ENCODE data around the gene PCA3.

PCA3 gene

GRCh38 chr9:76756941-76757673 is 7.1 kb upstream of the PCA3 start:
- no peak for DNase-seq (ENCODE audit: low read depth in 2 of 2)

DNA sequence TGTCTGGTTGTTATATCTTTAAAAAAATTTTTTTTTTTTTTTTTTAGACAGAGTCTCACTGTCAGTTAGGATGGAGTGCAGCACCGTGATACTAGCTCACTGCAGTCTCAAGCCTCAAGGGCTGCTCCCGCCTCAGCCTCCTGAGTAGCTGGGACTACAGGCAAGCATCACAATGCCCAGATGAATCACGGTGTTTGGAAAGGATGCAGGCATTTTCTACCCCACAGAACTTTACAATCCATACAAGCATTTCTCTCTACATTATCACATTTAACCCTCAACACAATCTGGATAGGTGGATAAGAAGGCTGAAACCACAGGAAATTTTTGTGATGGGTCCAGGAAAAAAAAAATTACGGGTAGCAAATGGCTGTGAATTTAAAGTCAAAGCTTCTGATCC is 5.8 kb upstream of the PCA3 start:
- no peak for DNase-seq (ENCODE audit: low read depth in 2 of 2)

DNA sequence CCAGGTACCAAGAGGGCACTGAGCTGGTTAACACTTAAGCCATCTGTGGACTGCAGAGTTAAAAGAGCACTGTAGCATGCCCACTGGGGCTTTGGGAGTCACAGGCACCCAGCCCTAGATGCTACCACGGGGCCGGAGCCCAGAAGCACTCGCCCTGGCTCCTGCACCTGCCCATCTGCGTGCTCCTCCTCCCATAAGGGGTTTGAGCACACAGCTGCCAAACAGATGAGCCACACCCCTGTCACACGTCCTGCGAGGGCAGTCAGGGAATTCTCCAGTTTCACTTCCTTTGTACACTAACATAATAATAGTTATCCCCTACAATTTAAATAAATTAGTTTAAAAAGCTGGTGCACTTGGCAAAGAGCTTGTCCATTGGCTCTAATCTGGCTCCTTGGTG is 4.5 kb upstream of the PCA3 start:
- DNase-seq (ENCODE audit: low read depth in 2 of 2) = no peak

GRCh38 chr9:76761448-76761847 is 2.8 kb upstream of the PCA3 start:
- no peak for DNase-seq (ENCODE audit: low read depth in 2 of 2)

DNA sequence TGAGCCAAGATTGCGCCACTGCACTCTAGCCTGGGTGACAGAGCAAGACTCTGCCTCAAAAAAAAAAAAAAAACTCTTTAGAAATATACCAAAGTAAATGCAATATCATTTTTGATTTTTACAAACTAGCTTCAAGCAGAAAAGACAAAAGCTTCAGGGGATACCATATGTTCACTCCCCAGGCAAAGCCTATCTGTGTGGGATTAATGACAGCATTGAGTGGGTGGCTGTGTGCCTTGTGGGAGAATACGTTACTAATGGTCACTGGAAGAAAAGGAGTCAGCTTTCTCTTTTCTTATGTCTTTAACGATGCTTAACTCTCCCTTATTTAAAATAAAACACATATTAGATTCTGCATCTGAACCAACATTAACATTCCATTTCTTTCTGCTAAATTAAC is 1.9 kb downstream of the PCA3 start:
- no peak for DNase-seq (ENCODE audit: low read depth in 2 of 2)

GRCh38 chr9:76772686-76773445 is 8.6 kb downstream of the PCA3 start:
- DNase-seq (ENCODE audit: low read depth in 2 of 2) = no peak

DNA sequence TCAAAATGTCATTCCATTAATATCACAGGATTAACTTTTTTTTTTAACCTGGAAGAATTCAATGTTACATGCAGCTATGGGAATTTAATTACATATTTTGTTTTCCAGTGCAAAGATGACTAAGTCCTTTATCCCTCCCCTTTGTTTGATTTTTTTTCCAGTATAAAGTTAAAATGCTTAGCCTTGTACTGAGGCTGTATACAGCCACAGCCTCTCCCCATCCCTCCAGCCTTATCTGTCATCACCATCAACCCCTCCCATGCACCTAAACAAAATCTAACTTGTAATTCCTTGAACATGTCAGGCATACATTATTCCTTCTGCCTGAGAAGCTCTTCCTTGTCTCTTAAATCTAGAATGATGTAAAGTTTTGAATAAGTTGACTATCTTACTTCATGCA is 20.6 kb downstream of the PCA3 start:
- no peak for DNase-seq (ENCODE audit: low read depth in 2 of 2)

- DNase-seq (ENCODE audit: low read depth in 2 of 2) = no peak
Measured at GRCh38 chr9:76785501-76785900, 21.3 kb downstream of the PCA3 start.

GRCh38 chr9:76787677-76788076 is 23.4 kb downstream of the PCA3 start:
- no peak for DNase-seq (ENCODE audit: low read depth in 2 of 2)

GRCh38 chr9:76789840-76790239 is 25.6 kb downstream of the PCA3 start:
- DNase-seq (ENCODE audit: low read depth in 2 of 2) = no peak

GRCh38 chr9:76793784-76794431 is 29.7 kb downstream of the PCA3 start:
- DNase-seq (ENCODE audit: low read depth in 2 of 2) = no peak

- DNase-seq (ENCODE audit: low read depth in 2 of 2) = no peak
Measured at GRCh38 chr9:76796296-76796695, 32.1 kb downstream of the PCA3 start.

DNA sequence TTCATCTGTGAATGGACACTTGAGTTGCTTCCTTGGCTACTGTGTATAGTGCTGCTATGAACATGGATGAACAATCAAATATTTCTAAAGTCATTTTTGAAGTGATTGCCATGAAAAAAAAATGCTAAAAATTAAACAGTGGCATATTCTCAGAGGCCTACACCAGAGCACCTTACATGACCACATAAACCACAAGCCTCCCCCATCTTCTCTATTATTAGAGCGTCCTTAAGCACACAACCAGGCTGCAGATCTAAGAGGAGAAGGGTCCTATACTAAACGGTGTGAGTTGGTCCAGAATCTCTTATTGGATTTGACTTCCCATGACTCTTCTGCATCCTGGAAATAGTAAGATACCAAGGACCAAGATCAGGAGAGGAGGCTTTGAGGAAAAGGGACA is 34.3 kb downstream of the PCA3 start:
- DNase-seq (ENCODE audit: low read depth in 2 of 2) = no peak

GRCh38 chr9:76799473-76799872 is 35.2 kb downstream of the PCA3 start:
- no peak for DNase-seq (ENCODE audit: low read depth in 2 of 2)

DNA sequence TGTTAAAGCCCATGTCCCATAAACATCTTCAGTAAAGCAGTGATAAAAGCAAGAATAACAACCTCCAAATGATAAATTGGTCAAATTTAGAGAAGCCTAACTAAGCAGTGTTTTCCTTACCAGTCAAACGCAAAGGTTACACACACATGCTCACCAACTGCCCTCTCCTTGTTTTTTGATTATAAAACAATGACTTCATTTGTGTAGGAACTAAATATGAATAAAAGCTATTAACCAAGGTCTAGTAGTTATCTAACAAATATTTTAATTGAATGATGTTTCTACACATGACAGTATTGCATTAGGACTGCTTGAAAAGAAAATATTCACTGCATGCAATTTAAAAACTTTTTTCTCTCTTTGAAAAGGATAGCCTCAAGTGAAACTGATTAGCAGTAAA is 36.7 kb downstream of the PCA3 start:
- DNase-seq (ENCODE audit: low read depth in 2 of 2) = no peak

DNA sequence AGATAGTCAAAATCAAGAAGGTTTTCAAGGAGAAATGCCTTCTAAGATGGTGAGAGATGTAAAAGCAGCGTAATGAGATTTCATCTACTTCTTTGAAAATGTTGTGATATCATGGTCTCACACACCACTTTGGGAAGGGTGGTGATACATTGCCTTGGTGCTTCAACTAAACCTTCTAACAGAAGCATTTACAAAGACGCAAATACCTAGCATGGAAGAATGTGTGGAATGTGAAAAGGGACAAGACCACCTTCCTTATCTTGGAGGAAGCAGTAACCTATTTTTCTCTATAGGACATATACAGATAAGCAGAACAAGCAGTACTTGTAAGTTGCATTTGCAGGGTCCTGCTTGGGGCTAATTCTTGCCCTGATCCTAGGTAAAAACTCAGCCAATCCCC is 38.8 kb downstream of the PCA3 start:
- no peak for DNase-seq (ENCODE audit: low read depth in 2 of 2)

- no peak for DNase-seq (ENCODE audit: low read depth in 2 of 2)
Measured at GRCh38 chr9:76803762-76804161, 39.5 kb downstream of the PCA3 start.

DNA sequence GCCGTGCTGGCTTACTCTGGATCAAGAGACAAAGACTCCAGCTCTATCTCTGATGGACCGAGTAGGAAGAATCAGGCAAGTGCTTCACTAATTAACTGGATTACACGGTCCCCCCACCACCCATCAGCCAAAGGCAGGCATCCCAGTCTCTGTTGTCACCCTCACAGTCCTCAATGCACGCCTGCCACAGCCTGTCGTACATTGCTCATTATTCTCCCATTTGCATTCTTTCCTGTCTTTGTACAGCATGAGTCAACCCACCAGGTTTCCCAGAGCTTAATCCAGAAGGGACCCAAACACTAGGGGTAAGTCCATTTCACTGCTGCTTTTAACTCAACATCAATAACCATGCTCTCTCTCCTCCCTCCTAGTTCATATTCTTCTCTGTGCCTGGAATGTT is 44.4 kb downstream of the PCA3 start:
- no peak for DNase-seq (ENCODE audit: low read depth in 2 of 2)

DNA sequence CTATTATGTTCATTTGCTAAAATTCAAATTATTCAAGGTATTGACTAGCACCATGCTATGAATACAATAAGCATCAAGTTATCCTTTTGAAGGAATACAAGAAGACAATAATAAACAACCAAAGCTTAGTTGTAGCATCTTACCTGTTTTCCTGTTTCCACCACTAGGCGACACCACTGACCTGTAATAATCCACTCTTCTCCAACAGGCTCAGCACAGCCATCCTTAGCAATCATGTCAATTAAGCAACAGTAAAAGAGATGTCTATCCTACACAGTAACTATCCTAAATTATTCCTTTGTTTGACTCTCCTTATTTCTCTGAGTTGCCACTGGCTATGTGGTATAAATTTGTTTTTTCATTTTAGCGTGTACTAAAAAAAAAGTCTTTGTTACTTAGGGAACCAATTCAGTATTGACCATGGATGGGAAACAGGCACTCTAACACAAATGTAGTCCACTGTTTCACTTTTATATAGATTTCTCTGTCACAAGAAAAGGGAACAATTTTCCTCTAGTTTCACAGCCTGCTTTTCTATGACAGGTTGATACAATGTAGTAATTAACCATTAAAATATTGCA is 46.2 kb downstream of the PCA3 start:
- peak in 1 of 2 experiments; percentile 15 for DNase-seq (ENCODE audit: low read depth in 2 of 2)

DNA sequence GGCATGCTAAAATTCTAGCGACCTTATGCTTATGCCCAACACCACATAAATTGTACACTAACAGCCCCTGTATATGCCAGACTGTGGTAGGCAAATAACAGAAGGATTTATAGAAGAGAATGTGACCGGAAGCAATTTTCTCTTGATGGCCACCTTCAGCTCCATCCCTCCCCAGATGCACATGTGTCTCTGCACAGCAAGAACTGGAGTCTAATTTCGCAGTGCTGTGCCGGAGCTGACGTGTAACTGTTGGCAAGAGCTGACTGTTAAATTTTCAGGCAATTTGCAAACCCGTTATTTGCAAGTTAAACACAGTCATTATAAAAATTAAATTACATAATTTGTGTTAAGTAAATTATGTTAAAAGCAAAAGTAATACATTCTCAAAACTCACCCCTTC is 48.4 kb downstream of the PCA3 start:
- no peak for DNase-seq (ENCODE audit: low read depth in 2 of 2)

DNA sequence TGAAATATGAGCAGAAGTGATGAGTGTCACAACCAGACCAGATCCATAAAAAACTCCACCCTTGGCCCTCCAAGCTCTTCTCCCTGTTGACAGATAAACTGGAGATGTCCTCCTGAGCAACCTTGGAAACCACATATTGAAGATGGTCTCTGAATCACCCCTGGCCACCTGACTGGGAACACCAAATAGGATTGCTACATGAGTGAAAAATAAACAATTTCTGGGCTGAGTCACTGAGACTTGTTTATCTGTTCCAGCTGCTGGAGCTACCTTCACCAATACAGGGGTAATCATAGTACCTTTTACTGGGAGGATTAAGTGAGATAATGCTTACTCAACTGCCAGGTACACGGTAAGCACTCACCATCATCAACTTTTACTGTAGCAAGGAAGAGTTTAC is 53.3 kb downstream of the PCA3 start:
- DNase-seq (ENCODE audit: low read depth in 2 of 2) = no peak

- no peak for DNase-seq (ENCODE audit: low read depth in 2 of 2)
Measured at GRCh38 chr9:76818271-76818670, 54.0 kb downstream of the PCA3 start.

DNA sequence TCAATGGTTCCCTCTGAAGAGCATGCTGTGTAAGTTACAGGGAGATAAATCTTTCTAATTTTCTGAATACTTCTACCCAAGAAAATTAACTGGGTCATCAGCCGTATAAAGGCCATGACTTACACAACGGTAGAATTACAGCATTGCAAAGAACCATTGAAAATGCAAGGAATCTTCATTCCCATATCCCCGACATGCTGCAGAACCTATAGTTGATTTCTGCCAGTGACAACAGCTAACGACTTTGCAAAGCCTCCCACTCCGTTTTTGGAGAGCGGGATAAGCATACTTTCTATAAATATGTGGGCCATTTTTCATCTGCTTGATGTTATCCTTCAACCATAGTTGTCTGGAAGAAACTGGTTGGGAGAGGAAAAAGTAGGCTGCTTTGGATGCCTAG is 56.2 kb downstream of the PCA3 start:
- DNase-seq (ENCODE audit: low read depth in 2 of 2) = no peak

Data from stimulated activated CD4-positive, alpha-beta T cell treated with anti-CD3 and anti-CD28 coated beads, Interleukin-12 subunit alpha, Interleukin-12 subunit beta, amount 100 ng/mL, for 24 hours (primary cell).